ENCODE data around the gene CACHD1.
"Not testable (repeated sequence)": the region's sequence is repeated elsewhere in the genome, so short reads cannot be mapped to it uniquely, and the experiment has no call there.

DNA sequence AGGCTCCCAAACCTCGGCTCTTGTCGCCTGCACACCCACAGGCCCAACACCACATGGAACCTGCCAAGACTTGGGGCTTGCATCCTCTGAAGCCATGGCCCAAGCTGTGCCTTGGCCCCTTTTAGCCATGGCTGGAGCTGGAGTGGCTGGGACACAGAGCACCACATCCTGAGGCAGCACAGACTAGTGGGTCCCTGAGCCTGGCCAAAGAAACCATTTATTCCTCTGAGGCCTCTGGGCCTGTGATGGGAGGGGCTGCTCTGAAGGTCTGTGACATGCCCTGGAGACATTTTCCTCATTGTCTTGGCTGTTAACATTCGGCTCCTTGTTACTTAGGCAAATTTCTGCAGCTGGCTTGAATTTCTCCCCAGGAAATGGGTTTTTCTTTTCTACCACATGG, 141.0 kb downstream of the CACHD1 start:
- TF ChIP-seq, protein P1, sequence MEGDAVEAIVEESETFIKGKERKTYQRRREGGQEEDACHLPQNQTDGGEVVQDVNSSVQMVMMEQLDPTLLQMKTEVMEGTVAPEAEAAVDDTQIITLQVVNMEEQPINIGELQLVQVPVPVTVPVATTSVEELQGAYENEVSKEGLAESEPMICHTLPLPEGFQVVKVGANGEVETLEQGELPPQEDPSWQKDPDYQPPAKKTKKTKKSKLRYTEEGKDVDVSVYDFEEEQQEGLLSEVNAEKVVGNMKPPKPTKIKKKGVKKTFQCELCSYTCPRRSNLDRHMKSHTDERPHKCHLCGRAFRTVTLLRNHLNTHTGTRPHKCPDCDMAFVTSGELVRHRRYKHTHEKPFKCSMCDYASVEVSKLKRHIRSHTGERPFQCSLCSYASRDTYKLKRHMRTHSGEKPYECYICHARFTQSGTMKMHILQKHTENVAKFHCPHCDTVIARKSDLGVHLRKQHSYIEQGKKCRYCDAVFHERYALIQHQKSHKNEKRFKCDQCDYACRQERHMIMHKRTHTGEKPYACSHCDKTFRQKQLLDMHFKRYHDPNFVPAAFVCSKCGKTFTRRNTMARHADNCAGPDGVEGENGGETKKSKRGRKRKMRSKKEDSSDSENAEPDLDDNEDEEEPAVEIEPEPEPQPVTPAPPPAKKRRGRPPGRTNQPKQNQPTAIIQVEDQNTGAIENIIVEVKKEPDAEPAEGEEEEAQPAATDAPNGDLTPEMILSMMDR (IDR thresholded peaks at IDR 0.05) = not testable (repeated sequence)
- not testable (repeated sequence) for TF ChIP-seq POLR2A (IDR thresholded peaks at IDR 0.05; ENCODE audit: low read length); EP300 (IDR thresholded peaks at IDR 0.05); ZC3H11A (IDR thresholded peaks at IDR 0.05); BHLHE40 (IDR thresholded peaks at IDR 0.05; ENCODE audit: low read depth, low read length); RAD21 (conservative IDR thresholded peaks at IDR 0.05 in 1 of 2, IDR thresholded peaks at IDR 0.05 in 1 of 2); CBX8 (IDR thresholded peaks at IDR 0.05); PHF8 (IDR thresholded peaks at IDR 0.05; ENCODE audit: borderline replicate concordance, low read depth); RCOR1 (IDR thresholded peaks at IDR 0.05; ENCODE audit: low read depth, low read length); REST (IDR thresholded peaks at IDR 0.05); MYC (IDR thresholded peaks at IDR 0.05; ENCODE audit: borderline replicate concordance, low read length); SREBF2 (IDR thresholded peaks at IDR 0.05); RFX5 (IDR thresholded peaks at IDR 0.05)
- TF ChIP-seq, protein P2, sequence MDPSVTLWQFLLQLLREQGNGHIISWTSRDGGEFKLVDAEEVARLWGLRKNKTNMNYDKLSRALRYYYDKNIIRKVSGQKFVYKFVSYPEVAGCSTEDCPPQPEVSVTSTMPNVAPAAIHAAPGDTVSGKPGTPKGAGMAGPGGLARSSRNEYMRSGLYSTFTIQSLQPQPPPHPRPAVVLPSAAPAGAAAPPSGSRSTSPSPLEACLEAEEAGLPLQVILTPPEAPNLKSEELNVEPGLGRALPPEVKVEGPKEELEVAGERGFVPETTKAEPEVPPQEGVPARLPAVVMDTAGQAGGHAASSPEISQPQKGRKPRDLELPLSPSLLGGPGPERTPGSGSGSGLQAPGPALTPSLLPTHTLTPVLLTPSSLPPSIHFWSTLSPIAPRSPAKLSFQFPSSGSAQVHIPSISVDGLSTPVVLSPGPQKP (IDR thresholded peaks at IDR 0.05; ENCODE audit: low read depth, low read length) = not testable (repeated sequence)
